GM21529 (cell line): ENCODE measurements around the gene MGLL.

Source experiments
- ATAC-seq: cut with Tn5 transposase; IDR thresholded peaks from one replicate; pipeline ENCODE4 v1.9.1; 2021; ENCODE audit not compliant: unreplicated experiment

Gene MGLL

DNA sequence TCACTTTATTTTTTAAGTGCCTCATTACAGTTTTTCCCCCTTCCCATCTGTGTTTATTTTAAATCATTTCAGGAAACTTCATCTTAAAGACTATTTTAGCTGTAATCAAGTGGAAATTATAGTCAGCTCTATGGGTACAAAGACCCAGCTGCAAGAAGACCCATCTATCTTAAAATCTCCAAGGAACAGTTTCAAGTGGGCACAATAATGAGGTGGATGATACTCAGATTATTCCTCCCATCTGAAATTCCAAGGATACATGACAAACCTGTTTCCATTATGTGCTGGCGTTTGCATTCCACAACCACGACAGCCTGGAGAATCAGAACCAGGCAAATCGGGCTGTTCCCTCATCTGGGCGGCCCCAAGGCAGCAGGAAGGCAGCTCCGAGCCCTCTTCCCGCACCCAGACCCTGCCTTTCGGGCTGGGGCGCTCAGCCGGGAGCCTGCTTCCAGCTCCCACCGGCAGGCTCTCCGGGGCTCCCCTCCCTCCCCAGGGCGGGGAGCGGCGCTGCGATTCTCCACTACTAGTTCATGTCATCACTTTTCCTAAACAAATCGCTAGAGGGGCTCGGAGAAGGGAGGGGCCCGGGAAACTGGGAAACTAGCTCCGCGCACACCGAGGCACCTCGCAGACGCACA is at the start of gene MGLL:
TSS of gene MGLL (minus strand) at position 475 of the 641 bp plus-strand sequence. CDS start at position 278, 197 bp downstream.
- ATAC-seq, result peak; percentile 17

DNA sequence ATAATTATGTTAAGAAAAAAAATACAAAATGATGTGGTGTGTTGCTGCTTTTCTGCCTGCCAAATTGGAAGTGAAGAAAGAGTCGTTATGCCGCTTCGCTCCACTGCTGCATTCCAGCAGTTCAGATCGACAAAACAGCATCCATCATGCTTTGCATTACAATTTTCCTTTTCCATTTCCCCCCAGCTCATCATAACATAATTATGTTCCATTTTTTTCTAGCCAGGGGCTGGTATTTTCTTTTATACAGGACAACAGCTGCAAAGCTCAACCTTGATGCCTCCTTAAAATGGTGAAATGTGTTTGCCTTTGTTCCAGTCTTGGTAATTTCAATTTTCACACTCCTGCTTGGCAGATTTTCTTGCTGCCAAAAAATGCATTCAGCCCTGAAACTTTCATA is 47.8 kb upstream of the MGLL start:
- no peak for ATAC-seq

DNA sequence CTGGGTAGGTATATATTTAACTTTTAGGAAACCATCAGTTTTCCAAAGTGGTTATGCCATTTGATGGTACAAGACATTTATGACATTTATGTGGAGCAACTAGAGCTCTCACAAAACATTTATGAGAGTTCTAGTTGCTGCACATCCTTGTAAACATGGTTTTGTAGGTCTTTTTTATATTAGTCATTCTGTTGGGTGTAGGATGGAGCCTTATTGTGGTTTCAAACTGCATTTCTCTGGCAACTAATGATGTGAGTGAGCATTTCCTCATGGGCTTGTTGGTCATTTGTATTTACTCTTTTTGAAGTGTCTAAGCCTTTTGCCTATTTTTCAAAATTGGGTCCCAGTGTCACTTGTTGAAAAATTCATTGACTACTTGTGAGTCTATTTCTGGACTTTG is 45.7 kb upstream of the MGLL start:
- no peak for ATAC-seq

DNA sequence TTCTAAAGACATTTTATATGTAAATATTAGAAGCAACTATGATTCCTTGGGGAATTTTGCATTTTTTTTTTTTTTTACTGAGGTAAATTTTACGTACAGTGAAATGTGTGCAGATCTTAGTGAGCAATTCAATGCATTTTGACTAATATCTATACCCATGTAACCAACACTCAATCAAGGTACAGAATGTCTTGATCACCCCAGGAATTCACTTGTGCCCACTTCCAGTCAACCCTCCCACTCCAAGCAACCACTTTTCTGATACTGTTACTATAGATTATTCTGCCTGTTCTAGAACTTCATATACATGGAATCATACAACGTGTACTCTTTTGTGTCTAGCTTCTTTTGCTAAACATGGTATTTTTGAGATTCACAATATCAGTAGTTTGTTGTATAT is 45.1 kb upstream of the MGLL start:
- ATAC-seq, result no peak

DNA sequence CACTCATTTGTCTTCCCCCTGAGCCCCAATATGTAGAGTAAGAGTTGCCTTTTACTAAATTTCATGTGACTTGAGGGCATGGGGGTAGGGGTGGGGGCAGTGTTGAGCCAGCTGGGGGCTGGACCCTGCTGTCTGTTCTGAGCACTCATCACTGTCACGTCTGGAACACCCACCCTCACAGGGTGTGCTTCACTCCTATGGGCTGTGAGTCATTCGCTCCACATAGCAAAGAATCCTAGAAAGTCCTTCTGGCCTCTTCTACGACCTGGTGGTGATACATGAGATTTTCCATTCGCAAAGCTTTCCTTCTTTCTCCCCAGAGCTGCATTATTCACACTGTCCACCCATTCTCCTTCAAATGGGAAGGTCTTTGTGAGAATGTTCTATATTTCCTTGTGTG is 43.6 kb upstream of the MGLL start:
- no peak for ATAC-seq

- no peak for ATAC-seq
These were observed 37.9 kb upstream of the MGLL start for GRCh38 chr3:127860211-127860696.

DNA sequence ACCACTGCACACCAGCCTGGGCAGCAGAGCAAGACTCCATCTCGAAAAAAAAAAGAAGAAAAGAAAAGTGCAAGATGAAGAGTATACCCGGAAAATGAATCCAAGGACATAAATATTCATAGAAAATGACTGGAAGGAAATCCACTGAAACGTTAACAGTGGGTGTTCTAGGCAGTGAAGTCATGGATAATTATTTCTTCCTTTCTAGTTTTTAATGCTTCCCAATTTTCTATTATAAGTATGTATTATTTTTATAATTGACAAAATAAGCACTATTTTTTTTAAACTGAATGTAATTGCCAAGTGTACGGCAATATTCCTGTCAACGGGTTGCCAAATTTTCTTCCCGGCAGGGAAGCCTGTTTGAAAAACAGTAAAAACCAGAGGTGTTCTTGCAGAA is 37.4 kb upstream of the MGLL start:
- ATAC-seq, result no peak

- ATAC-seq, result no peak
These were observed 36.6 kb upstream of the MGLL start for GRCh38 chr3:127858937-127859336.

DNA sequence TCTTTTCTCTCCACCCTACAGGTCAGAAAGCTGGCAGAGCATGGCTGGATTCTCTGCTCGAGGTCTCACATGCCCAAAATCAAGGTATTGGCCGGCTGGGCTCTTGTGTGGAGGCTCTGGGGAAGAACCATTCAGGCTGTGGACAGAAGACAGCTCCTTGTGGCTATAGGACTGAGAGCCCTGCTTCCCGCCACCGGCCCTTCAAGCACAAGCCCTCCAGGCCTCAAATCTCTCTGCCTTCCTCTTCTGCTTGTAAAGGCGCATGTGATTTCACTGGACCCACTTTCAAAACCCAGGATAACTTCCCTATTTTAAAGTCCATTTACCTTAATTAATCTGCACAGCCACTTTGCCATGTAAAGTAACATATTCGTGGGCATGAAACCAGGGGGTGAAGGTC is 36.2 kb upstream of the MGLL start:
- ATAC-seq, result no peak

DNA sequence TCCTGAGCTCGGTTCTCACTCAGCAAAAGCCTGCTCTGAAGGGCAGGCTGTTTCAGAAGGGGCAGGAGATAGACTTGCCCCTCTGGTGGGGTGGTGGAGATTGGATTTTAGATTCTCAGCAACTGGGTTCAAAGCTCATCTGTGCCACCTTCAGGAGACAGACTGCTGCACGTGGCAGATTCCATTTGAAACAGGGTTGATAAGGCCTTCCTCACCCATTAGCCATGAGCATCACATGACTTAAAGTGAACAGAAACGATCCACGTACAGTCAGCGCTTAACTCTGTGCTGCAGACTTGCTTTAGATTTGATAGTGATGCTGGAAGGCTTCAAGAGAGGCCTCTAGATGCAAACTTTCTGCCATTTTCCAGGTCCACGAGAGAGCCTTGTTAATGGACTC is 35.0 kb upstream of the MGLL start:
- ATAC-seq, result no peak

GRCh38 chr3:127856801-127857200 is 34.5 kb upstream of the MGLL start:
- no peak for ATAC-seq

GRCh38 chr3:127855246-127855645 is 32.9 kb upstream of the MGLL start:
- no peak for ATAC-seq

DNA sequence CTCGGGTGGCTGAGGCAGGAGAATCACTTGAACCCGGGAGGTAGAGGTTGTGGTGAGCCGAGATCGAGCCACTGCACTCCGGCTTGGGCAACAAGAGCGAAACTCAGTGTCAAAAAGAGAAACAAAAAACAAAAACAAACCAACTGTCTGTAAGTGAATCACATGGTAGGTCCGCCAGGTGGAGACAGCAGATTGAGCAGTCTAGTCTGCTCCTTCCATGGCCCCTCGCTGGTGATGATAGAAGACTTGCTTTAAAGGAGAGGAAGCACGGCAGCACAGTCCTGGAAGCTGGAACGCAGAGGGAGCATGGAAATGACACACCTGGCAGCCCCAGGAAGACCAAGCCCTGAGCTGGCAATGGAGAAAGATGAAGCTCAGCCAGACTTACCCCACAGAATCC is 31.4 kb upstream of the MGLL start:
- ATAC-seq, result no peak

GRCh38 chr3:127851899-127852298 is 29.6 kb upstream of the MGLL start:
- no peak for ATAC-seq

DNA sequence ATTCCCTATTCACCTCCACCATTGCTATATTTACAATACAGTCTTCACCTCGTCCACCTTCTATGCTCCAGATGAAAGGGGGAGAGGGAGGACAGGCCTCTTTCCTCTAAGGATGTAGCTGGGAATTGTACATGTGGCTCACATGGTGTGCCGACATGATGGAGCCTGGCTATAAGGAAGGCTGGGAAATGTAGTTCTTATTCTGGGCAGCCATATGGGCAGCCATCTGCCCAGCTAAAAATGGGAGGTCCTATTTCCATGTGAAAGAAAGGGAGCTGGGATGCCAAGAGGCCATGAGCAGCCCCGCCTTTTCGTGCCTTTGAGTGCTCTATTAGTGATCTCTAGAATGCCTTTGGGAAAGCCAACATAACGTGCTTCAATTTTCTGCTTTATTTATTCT is 27.1 kb upstream of the MGLL start:
- no peak for ATAC-seq

DNA sequence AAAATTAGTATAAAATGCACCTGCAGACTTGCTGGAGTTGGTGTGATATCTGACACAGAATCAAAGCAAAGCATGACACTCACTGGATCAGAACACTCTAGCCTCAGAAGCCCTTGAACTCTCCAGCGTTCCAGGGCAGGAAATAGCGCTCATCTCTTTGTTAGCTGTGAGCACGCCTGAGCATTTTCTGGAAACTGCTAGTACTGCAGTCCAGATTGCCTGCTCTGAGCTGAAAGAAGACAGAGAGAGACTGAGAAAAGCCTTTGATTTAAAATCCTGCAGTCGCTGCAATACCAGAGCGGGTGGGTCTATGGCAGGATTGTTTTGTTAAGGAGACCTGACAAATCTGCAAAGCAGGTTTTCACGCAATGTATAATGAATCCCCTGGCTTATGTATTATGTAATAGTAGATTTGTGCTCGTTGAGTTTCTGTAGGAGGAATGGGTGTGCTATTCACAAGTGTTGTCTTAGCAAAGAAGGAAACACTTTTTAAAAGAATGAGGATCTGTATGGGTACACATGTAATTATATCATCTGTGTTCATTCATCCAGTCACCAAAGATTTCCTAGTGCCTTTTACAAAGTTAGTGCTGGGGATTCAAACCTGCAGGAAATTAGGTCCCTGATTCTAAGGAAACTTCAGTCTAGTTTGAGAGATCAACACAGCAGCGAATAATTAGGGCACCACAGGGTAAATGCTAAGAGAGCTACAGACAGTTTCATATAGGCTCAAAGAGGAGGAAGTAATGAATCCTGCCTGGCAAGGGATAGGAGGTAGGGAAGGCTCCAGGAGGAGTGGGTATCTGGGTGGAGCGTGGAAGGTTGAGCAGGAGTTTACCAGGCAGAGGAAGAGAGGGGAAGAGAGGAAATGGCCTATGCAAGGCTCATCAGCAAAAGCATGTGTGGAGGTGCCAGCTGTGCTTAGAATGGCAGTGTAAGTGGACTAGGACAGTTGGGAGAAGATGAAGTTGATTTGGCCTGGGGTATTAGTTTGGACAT is 26.1 kb upstream of the MGLL start:
- ATAC-seq, result no peak

DNA sequence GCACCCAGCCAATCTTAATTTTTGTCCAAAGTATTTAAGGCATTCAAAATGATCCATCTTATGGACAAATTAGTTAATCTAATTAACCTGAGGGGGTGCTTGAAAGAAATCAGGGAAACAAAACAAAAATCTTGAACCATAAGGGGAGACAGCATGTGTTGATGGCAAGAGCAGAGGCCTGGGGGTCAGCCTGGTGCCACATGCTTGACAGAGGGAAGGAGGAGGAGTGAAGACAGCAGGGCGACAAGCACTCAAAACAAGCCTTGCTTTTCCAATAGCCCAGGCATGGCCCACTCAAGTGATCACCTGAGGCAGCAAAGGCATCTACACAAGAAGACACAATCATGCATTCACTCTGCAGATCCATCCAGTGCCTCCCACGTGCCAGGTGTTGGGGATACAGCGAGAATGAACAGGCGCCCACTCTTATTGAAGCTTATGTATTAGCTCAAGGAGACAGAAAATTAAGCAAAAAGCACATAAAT is 25.0 kb upstream of the MGLL start:
- ATAC-seq, result no peak

- no peak for ATAC-seq
These were observed 24.3 kb upstream of the MGLL start for GRCh38 chr3:127846576-127846975.

GRCh38 chr3:127844326-127844942 is 22.1 kb upstream of the MGLL start:
- peak; percentile 71 for ATAC-seq

GRCh38 chr3:127840671-127841070 is 18.4 kb upstream of the MGLL start:
- no peak for ATAC-seq

DNA sequence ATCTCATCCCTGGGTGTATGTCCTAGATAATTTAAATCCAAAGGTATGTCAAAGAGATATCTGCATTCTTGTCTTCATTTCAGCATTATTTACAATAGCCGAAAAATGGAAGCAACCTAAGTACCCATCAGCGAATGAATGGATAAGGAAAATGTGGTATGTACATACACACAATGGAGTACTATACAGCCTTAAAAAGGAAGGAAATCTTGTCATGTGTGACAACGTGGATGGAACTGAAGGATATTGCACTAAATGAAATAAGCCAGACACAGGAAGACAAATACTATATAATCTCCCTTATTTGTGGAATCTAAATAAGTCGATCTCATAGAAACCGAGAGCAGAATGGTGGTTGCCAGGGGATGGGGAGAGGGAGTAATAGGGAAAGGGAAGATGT is 16.8 kb upstream of the MGLL start:
- ATAC-seq, result no peak
